WERI-Rb-1 (cell line): ENCODE data around the gene ARAF.

Source experiments
- DNase-seq: peaks from one replicate; pipeline ENCODE4 v3.0.0-alpha.2; 2020
- H3K27ac ChIP-seq: fragments of 250-450 bp; sonication (Bioruptor Pico); 2 replicates; pipeline ENCODE4 v1.5.1; 2020; ENCODE audit warnings: mild to moderate bottlenecking, moderate library complexity
- H3K27me3 ChIP-seq: fragments of 250-450 bp; sonication (Bioruptor Pico); 2 replicates; pipeline ENCODE4 v1.5.1; 2021; ENCODE audit warnings: mild to moderate bottlenecking, low read depth, moderate library complexity; ENCODE audit not compliant: insufficient read depth, severe bottlenecking
- H3K36me3 ChIP-seq: fragments of 250-450 bp; sonication (Bioruptor Pico); 2 replicates; pipeline ENCODE4 v1.5.1; 2020; ENCODE audit warnings: mild to moderate bottlenecking, moderate library complexity
- H3K4me3 ChIP-seq: 2 replicates; pipeline ENCODE4 v1.5.1; 2011; ENCODE audit warnings: low read depth, mild to moderate bottlenecking, control low read depth, low read length
- H3K9me3 ChIP-seq: fragments of 250-450 bp; sonication (Bioruptor Pico); 2 replicates; pipeline ENCODE4 v1.5.1; 2021; ENCODE audit warnings: mild to moderate bottlenecking, moderate library complexity; ENCODE audit not compliant: severe bottlenecking
- TF ChIP-seq, protein P1 (sequence below): IDR thresholded peaks from 2 replicates; pipeline ENCODE4 v1.5.1; 2011; ENCODE audit warnings: low read depth, mild to moderate bottlenecking, control low read depth, inconsistent platforms, low read length

The ARAF gene

DNA sequence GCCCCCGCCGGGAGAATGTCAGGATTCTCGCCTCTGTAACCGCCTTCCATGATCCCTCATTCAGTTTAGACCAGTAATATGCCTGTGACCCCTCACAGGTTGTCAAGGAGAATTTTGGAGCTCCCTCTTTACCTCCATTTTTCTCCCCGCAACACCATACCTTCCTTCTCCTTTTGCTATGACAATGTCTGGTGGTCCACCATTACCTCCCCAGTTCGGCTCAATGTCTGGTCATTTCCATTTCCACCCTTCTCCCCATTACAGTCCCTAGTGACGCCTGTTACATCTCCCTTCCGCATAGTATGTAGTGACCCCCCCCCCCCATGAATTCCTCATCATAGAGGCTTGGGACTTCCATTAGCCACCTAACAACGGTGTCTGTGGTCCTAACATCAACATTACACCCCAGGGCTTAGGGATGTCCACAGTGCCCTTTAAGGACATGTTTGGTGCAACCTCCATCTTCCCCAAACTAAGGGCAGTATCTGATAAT, 700 bp downstream of the ARAF start:
- H3K27ac ChIP-seq = peak overlapping the region; percentile 82
- peak overlapping the region; percentile 42 for H3K4me3 ChIP-seq
- TF ChIP-seq, protein P1, sequence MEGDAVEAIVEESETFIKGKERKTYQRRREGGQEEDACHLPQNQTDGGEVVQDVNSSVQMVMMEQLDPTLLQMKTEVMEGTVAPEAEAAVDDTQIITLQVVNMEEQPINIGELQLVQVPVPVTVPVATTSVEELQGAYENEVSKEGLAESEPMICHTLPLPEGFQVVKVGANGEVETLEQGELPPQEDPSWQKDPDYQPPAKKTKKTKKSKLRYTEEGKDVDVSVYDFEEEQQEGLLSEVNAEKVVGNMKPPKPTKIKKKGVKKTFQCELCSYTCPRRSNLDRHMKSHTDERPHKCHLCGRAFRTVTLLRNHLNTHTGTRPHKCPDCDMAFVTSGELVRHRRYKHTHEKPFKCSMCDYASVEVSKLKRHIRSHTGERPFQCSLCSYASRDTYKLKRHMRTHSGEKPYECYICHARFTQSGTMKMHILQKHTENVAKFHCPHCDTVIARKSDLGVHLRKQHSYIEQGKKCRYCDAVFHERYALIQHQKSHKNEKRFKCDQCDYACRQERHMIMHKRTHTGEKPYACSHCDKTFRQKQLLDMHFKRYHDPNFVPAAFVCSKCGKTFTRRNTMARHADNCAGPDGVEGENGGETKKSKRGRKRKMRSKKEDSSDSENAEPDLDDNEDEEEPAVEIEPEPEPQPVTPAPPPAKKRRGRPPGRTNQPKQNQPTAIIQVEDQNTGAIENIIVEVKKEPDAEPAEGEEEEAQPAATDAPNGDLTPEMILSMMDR = no peak
- no peak for DNase-seq
- H3K9me3 ChIP-seq = no peaks in the 10 kb centered on the region
- H3K36me3 ChIP-seq = no peaks in the 10 kb centered on the region; the same call in 1 of the 2 replicates
- peaks cover 11% of the 10 kb centered on the region for H3K27me3 ChIP-seq

DNA sequence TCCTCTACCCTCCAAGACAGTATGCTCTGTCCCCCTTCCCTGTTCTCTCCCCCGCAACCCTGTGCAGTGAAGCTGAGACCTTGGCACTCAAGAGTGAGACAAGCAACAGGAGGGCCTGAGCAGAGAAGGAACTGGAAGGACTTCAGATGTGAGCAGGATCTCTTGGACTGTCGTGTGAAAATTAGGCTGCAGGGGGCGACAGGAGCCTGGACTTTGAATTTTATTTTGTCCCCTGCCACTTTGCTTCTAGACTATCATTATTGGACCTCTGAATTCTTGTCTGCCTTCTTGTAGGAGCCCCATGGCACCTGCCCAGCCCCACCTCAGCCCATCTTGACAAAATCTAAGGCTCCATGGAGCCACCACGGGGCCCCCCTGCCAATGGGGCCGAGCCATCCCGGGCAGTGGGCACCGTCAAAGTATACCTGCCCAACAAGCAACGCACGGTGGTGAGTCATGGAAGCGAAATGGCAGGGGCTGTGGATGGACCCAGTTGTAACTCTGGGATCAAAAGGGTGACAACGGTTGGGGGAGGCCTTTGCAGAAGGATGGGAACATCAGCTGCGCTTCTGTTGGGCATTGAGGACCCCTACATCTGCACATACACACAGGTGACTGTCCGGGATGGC, 1.7 kb downstream of the ARAF start:
- Histone ChIP-seq H3K4me3 (no peak overlapping the region), H3K9me3 (no peaks in the 10 kb centered on the region), H3K36me3 (no peaks in the 10 kb centered on the region; the same call in 1 of the 2 replicates), H3K27me3 (peaks cover 11% of the 10 kb centered on the region), H3K27ac (no peak overlapping the region)
- no peak for DNase-seq
- TF ChIP-seq, protein P1 = peak; percentile 44

DNA sequence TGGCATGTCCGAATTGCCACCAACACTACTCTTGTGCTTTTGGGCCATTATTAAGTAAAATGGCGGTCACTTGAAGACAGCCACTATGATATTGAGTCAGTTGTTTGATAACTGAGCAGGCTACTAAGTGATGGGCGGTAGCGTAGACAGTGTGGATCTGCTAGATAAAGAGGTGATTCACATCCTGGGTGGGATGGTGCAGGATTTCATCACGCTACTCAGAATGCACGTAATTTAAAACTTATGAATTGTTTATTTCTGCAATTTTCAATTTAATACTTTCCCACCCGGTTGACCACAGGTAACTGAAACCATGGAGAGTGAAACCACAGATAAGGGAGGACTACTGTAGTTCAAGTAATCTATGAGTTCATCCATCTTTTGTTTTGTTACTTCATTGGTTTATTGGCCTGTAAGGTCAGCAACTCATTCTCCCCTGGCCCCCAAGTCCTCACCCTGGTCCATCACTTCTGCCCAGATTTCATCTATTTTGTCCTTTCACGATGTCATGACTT, 2.9 kb downstream of the ARAF start:
- TF ChIP-seq, protein P1 = no peak
- H3K27me3 ChIP-seq = peaks cover 11% of the 10 kb centered on the region
- H3K4me3 ChIP-seq = no peak overlapping the region
- peaks cover 3% of the 10 kb centered on the region; the same call in 1 of the 2 replicates for H3K36me3 ChIP-seq
- no peak for DNase-seq
- H3K9me3 ChIP-seq = no peaks in the 10 kb centered on the region
- H3K27ac ChIP-seq = no peak overlapping the region

DNA sequence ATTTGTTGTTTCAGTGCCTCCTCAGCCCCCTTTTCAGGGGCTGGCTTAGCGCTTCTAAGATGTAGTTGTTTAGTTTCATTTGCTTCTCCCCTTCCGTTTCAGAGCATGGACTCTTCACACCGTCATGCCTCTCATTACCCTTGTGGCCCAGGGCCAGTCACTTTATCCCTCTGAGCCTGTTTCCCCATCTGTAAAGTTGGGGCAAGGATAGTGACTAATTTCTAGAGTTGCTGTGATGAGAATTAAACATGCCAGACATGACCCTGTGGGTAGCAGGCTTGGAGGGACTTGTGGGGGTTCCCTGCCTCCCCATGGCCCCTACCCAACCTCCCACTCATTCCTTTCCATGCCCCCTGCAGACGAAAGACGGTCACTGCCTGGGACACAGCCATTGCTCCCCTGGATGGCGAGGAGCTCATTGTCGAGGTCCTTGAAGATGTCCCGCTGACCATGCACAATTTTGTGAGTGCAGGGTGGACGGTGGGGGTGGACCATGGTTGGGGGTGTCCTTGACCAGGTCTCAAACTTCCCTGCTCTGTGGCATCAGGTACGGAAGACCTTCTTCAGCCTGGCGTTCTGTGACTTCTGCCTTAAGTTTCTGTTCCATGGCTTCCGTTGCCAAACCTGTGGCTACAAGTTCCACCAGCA, 3.6 kb downstream of the ARAF start:
- DNase-seq = no peak
- TF ChIP-seq, protein P1 = no peak
- Histone ChIP-seq H3K9me3 (no peaks in the 10 kb centered on the region), H3K27ac (no peak overlapping the region), H3K27me3 (peaks cover 11% of the 10 kb centered on the region), H3K4me3 (no peak overlapping the region), H3K36me3 (peaks cover 7% of the 10 kb centered on the region)

DNA sequence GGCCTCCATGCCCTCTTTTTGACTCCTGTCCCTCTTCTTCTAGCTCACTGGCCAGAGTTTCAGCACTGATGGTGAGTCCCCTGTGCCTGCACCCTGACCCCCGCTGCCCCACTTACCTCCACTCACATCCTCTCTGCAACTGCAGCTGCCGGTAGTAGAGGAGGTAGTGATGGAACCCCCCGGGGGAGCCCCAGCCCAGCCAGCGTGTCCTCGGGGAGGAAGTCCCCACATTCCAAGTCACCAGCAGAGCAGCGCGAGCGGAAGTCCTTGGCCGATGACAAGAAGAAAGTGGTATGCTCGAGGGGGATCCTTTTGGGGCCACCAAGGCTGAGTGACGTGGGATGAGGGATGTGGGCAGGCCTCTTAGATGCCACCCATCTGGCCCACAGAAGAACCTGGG, 5.8 kb downstream of the ARAF start:
- DNase-seq = no peak
- H3K9me3 ChIP-seq = no peaks in the 10 kb centered on the region
- H3K27ac ChIP-seq = no peak overlapping the region
- H3K27me3 ChIP-seq = peaks cover 11% of the 10 kb centered on the region
- peaks cover 15% of the 10 kb centered on the region for H3K36me3 ChIP-seq
- H3K4me3 ChIP-seq = no peak overlapping the region
- TF ChIP-seq, protein P1 = no peak
